Gastrocnemius medialis (tissue), 4 donors: Measurements from ENCODE around the gene JMY. TPM values are rescaled to one million over a fixed set of nuclear protein-coding genes. Genes with fewer than 3 reads are reported as not detected.

Experiments
- ATAC-seq, 2 donors: fragments of 150-250 bp; one replicate each; pipeline ENCODE4 v1.9.1; 2016
- DNase-seq, 2 donors: peaks; one replicate each; pipeline ENCODE4 v3.0.0-alpha.2; 2019
- H3K27ac ChIP-seq, 4 donors: fragments of 200-600 bp; sonication (generic); 1 replicate in 1 of 4; 2 replicates in 3 of 4; pipeline ENCODE4 v1.5.1; 2016 to 2018; ENCODE audit warnings: mild to moderate bottlenecking in 2 of 4, moderate library complexity in 1 of 4
- H3K27me3 ChIP-seq, 3 donors: fragments of 200-600 bp; sonication (generic) in 2 of 3; 1 replicate in 1 of 3; 2 replicates in 2 of 3; pipeline versions ENCODE4 v1.5.1 to v1.6.0; 2016 to 2019; ENCODE audit warnings: mild to moderate bottlenecking in 1 of 3, moderate library complexity in 1 of 3
- H3K36me3 ChIP-seq, 2 donors: fragments of 200-600 bp; sonication (generic) in 1 of 2; one replicate each; pipeline ENCODE4 v1.5.1; 2017 to 2018
- H3K4me1 ChIP-seq, 2 donors: fragments of 200-600 bp; sonication (generic) in 1 of 2; one replicate each; pipeline ENCODE4 v1.5.1; 2016 to 2017; ENCODE audit warnings: mild to moderate bottlenecking in 2 of 2
- H3K4me3 ChIP-seq, 4 donors: fragments of 200-600 bp; sonication (generic) in 3 of 4; 1 replicate in 1 of 4; 2 replicates in 3 of 4; pipeline ENCODE4 v1.5.1; 2016 to 2019; ENCODE audit warnings: mild to moderate bottlenecking in 2 of 4
- H3K9me3 ChIP-seq, 3 donors: fragments of 200-600 bp; sonication (generic) in 2 of 3; 1 replicate in 1 of 3; 2 replicates in 2 of 3; pipeline ENCODE4 v1.5.1; 2016 to 2019
- POLR2A ChIP-seq, 2 donors: fragments of 450-650 bp; IDR thresholded peaks; one replicate each; pipeline ENCODE4 v1.6.1; 2017; ENCODE audit warnings: antibody characterized with exemption in 2 of 2, mild to moderate bottlenecking in 2 of 2, moderate library complexity in 2 of 2
- in situ Hi-C, 4 donors: fragments of 200-750 bp; cut with MboI; loops; one replicate each; pipeline versions ENCODE4 v1.15.0 to v1.8.0; 2017; ENCODE audit warnings: low sequenced_read_pairs in 4 of 4
- intact Hi-C: fragments of 100-400 bp; cut with DNase I; formaldehyde crosslinking; loops from one replicate; pipeline ENCODE4 v1.15.1; 2023; ENCODE audit warnings: low total_unique reads
- total RNA-seq, 4 donors: library from RNA; depleted of rRNA; stranded (reverse); fragments of >200 nt; gene quantifications; one replicate each; pipeline versions ENCODE4 v1.1.0 to v1.2.3, GENCODE V29; 2016
- TF ChIP-seq, protein P1 (sequence below), 5 experiments: fragments of 450-650 bp in 3 of 5; fragments of 200-600 bp in 2 of 5; sonication (generic) in 2 of 5; IDR thresholded peaks in 4 of 5; conservative IDR thresholded peaks in 1 of 5; 1 replicate in 4 of 5; 2 replicates in 1 of 5; pipeline ENCODE4 v1.5.1; 2016 to 2019; ENCODE audit warnings: antibody characterized with exemption in 5 of 5, mild to moderate bottlenecking in 3 of 5, moderate library complexity in 3 of 5

Gene JMY
- total RNA-seq, 4 donors from 2014 or later: 11.4 to 26.7 (median 16.8) TPM

DNA sequence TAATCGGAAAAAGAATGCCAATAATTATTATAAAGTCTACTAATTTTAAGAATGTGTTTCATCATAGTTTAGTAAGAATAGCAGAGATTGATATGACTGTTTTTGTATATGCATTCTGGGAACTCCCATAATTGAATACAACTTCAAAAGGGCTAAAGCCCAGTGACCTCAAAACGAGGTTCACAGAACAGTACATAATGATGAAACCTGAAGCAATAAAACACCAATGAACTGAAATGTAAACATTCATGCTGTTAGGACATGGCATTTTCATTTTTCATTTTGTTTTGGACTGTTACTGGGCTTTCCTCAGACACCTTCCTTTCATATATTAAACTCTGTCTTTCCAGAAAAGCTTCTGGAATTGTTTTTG is 684 bp upstream of the JMY start:
- H3K9me3 ChIP-seq: no peaks in the 10 kb centered on the region
- intact Hi-C loops (loop anchor here (5.0 to 10.0 kb wide), 4 partner anchors 227 to 1172 kb away; partner anchors contain the start of genes SERINC5, TENT2 and ZFYVE16), in situ Hi-C loops (loop anchor here in 2 of 4 donors (25.0 kb wide), 2 partner anchors 227 to 402 kb away; no protein-coding TSS in a partner anchor)
- H3K4me1 ChIP-seq: peaks cover 25 to 27% of the 10 kb centered on the region in 2 donors
- no peaks in the 10 kb centered on the region for H3K36me3 ChIP-seq
- no peak for ATAC-seq
- no peak for DNase-seq
- H3K4me3 ChIP-seq: peak overlapping the region; percentile 70 to 96 (median 86)
- H3K27ac ChIP-seq: peak overlapping the region; percentile 85 to 96 (median 95)
- TF ChIP-seq, protein P1, sequence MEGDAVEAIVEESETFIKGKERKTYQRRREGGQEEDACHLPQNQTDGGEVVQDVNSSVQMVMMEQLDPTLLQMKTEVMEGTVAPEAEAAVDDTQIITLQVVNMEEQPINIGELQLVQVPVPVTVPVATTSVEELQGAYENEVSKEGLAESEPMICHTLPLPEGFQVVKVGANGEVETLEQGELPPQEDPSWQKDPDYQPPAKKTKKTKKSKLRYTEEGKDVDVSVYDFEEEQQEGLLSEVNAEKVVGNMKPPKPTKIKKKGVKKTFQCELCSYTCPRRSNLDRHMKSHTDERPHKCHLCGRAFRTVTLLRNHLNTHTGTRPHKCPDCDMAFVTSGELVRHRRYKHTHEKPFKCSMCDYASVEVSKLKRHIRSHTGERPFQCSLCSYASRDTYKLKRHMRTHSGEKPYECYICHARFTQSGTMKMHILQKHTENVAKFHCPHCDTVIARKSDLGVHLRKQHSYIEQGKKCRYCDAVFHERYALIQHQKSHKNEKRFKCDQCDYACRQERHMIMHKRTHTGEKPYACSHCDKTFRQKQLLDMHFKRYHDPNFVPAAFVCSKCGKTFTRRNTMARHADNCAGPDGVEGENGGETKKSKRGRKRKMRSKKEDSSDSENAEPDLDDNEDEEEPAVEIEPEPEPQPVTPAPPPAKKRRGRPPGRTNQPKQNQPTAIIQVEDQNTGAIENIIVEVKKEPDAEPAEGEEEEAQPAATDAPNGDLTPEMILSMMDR (IDR thresholded peaks at IDR 0.05 in 4 of 5, conservative IDR thresholded peaks at IDR 0.05 in 1 of 5): no peak
- TF ChIP-seq POLR2A (IDR thresholded peaks at IDR 0.05): no peak
- no peaks in the 10 kb centered on the region for H3K27me3 ChIP-seq

DNA sequence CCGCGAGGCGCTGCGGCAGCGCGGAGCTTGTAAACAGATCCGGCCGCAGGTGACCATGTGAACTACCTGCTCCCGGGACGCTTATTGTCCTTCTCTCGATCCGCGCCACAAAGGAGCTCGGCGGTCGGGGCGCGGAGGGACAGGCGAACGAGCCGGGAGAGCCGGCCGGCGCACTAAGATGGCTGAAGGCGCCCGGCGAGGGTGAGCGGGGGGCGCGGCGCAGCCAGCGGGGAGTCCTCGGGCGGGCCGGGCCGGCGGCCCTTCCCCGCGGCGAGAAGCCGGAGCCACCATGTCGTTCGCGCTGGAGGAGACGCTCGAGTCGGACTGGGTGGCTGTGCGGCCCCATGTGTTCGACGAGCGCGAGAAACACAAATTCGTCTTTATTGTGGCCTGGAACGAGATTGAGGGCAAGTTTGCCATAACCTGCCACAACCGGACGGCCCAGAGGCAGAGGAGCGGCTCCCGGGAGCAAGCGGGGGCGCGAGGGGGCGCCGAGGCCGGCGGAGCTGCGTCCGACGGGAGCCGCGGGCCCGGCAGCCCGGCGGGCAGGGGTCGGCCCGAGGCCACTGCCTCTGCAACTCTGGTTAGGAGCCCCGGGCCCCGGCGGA is 535 bp downstream of the JMY start:
- Histone ChIP-seq H3K27me3 (no peaks in the 10 kb centered on the region), H3K36me3 (no peaks in the 10 kb centered on the region), H3K9me3 (no peaks in the 10 kb centered on the region), H3K27ac (peak overlapping the region; percentile 85 to 96 (median 95)), H3K4me3 (peak overlapping the region; percentile 70 to 96 (median 86)), H3K4me1 (peaks cover 38 to 40% of the 10 kb centered on the region in 2 donors)
- in situ Hi-C loops (loop anchor here in 2 of 4 donors (25.0 kb wide), 2 partner anchors 226 to 401 kb away; no protein-coding TSS in a partner anchor), intact Hi-C loops (loop anchor here (1.0 to 10.0 kb wide), 5 partner anchors 226 to 1171 kb away; partner anchors contain the start of genes HOMER1, SERINC5, TENT2 and ZFYVE16)
- ATAC-seq: peak; percentile 56 to 57
- DNase-seq: no peak
- no peak for TF ChIP-seq POLR2A (IDR thresholded peaks at IDR 0.05)
- TF ChIP-seq, protein P1 (IDR thresholded peaks at IDR 0.05 in 4 of 5, conservative IDR thresholded peaks at IDR 0.05 in 1 of 5): no peak

DNA sequence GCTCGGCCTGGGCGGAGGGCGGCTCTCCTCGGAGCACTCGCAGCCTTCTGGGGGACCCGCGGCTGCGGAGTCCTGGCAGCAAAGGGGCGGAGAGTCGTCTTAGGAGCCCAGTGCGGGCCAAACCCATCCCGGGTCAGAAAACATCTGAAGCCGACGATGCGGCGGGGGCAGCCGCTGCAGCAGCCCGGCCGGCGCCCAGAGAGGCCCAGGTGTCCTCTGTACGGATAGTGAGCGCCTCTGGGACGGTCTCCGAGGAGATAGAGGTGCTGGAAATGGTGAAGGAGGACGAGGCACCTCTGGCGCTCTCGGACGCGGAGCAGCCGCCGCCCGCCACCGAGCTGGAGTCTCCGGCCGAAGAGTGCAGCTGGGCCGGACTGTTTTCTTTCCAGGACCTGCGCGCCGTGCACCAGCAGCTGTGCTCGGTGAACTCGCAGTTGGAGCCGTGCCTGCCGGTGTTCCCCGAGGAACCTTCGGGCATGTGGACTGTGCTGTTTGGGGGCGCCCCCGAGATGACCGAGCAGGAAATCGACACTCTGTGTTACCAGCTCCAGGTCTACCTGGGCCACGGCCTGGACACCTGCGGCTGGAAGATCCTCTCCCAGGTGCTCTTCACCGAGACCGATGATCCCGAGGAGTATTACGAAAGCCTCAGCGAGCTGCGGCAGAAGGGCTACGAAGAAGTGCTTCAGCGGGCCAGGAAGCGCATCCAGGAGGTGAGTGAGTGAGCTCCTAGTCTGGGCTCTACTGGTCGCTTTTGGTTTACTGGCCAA is 1.2 kb downstream of the JMY start:
- Histone ChIP-seq H3K36me3 (no peaks in the 10 kb centered on the region), H3K27me3 (no peaks in the 10 kb centered on the region), H3K4me1 (peaks cover 44 to 46% of the 10 kb centered on the region in 2 donors), H3K4me3 (peak overlapping the region; percentile 70 to 96 (median 86)), H3K27ac (peak overlapping the region; percentile 85 to 96 (median 95)), H3K9me3 (no peaks in the 10 kb centered on the region)
- intact Hi-C loops (loop anchor here (1.0 to 10.0 kb wide), 5 partner anchors 225 to 1170 kb away; partner anchors contain the start of genes HOMER1, SERINC5, TENT2 and ZFYVE16), in situ Hi-C loops (loop anchor here in 2 of 4 donors (25.0 kb wide), 2 partner anchors 225 to 400 kb away; no protein-coding TSS in a partner anchor)
- DNase-seq (peak; percentile 46 to 63), ATAC-seq (peak; percentile 50 to 54)
- peak; percentile 35 to 70 for TF ChIP-seq POLR2A (IDR thresholded peaks at IDR 0.05)
- TF ChIP-seq, protein P1 (IDR thresholded peaks at IDR 0.05 in 4 of 5, conservative IDR thresholded peaks at IDR 0.05 in 1 of 5): no peak

DNA sequence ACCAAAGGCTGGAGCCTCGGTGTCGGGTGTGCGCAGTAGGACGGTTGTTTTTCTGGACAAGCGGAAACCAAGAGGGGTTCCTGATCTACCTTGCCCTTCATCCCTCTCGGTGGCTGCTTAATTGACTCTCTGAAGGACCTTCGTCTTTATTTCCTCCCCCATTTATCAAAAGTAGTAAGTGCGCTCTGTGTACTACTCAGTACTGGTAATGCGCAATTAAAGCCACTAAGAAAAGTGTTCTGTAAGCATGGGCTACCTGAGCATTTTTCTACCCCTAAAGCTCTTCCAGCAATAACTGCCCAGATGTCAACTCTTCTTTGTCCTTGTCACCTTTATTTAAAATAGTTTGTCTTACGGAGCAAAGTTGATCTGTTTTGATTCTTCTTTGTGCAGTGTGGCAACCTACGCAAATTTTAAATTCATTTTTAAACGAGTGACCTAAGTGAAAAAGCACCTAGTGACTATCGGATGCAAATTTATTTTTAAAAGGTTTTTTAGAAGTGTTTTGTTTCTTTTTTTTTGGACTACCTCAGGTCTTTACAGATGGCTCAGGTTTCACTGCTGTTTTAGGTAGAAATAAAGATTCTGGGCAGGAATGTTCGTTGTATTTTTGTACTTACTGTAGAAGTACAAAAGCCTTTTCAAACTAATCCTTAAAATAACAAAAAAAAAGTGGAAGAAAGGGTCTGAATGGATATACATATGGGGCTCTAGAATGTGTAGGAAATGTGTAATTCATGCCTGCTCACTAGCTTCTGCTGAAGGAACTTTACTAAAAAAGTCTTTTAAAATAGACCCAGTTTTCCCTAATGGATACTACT is 2.0 kb downstream of the JMY start:
- H3K9me3 ChIP-seq: no peaks in the 10 kb centered on the region
- no peaks in the 10 kb centered on the region for H3K36me3 ChIP-seq
- peak overlapping the region; percentile 85 to 96 (median 95) for H3K27ac ChIP-seq
- ATAC-seq (peak in 1 of 2 donors; percentile 1), DNase-seq (no peak)
- in situ Hi-C loops: loop anchor here in 2 of 4 donors (25.0 kb wide), 2 partner anchors 224 to 399 kb away; no protein-coding TSS in a partner anchor
- intact Hi-C loops: loop anchor here (5.0 to 10.0 kb wide), 4 partner anchors 224 to 1169 kb away; partner anchors contain the start of genes SERINC5, TENT2 and ZFYVE16
- no peaks in the 10 kb centered on the region for H3K27me3 ChIP-seq
- peaks cover 52 to 54% of the 10 kb centered on the region in 2 donors for H3K4me1 ChIP-seq
- peak overlapping the region; percentile 70 to 96 (median 86) for H3K4me3 ChIP-seq
- TF ChIP-seq, protein P1 (IDR thresholded peaks at IDR 0.05 in 4 of 5, conservative IDR thresholded peaks at IDR 0.05 in 1 of 5): no peak
- TF ChIP-seq POLR2A (IDR thresholded peaks at IDR 0.05): no peak
